Prostate gland (tissue), 2 donors: ENCODE data around the gene ARL16.

Source experiments
- CTCF ChIP-seq, 4 experiments: fragments of 200-600 bp in 2 of 4; fragments of 450-650 bp in 2 of 4; sonication (generic) in 2 of 4; IDR thresholded peaks; 1 replicate in 3 of 4; 2 replicates in 1 of 4; pipeline ENCODE4 v1.5.1; 2016 to 2019; ENCODE audit warnings: antibody characterized with exemption in 4 of 4, mild to moderate bottlenecking in 2 of 4, moderate library complexity in 2 of 4
- POLR2A ChIP-seq: fragments of 450-650 bp; IDR thresholded peaks from one replicate; pipeline ENCODE4 v1.6.1; 2016; ENCODE audit warnings: antibody characterized with exemption, mild to moderate bottlenecking
- POLR2AphosphoS5 ChIP-seq: sonication (generic); formaldehyde crosslinking; IDR thresholded peaks from one replicate; pipeline ENCODE4 v1.6.1; 2017; ENCODE audit warnings: antibody characterized with exemption

- TF ChIP-seq POLR2AphosphoS5 (peak; percentile 70), CTCF (IDR thresholded peaks at IDR 0.05) (peak in 1 of 4 experiments; percentile 20), POLR2A (peak; percentile 25)
Observed at GRCh38 chr17:81727324-81728031, 43.9 kb upstream of the ARL16 start.
